Activated CD8-positive, alpha-beta memory T cell treated with anti-CD3 and anti-CD28 coated beads, Interleukin-2, amount 50 U/mL, for 24 hours (primary cell): ENCODE measurements around the gene STAC3.
"Not testable (repeated sequence)": the region's sequence is repeated elsewhere in the genome, so short reads cannot be mapped to it uniquely, and the experiment has no call there.

ENCODE experiments used
- DNase-seq: peaks from one replicate; pipeline ENCODE4 v3.0.0-alpha.2; 2020; ENCODE audit errors: extremely low read depth

STAC3 gene

DNA sequence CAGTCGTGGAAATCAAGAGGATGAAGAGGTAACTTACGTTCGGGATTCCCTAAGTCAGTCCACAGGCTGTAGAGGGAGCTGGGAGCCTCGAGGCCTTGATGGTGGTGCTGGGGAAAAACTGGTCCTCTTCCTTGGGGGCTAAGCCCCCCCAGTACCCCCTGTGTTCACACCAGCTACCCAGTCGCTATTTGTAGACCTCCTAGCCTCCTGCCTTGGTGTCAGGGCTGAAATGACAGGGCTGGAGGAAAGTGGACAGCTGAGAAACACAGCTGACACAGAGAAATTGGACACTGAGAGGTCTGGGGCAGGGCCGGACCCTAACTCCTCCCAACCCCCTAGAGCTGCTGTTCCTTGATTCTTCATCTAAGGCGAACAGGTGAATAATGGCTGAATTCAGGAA, at the start of gene STAC3:
TSS of gene STAC3 (minus strand) at position 232 of the 400 bp plus-strand sequence. CDS start 1,551 bp downstream, outside the sequence.
- no peak for DNase-seq

- no peak for DNase-seq
Measured at GRCh38 chr12:57299514-57300016, 48.6 kb upstream of the STAC3 start.

DNA sequence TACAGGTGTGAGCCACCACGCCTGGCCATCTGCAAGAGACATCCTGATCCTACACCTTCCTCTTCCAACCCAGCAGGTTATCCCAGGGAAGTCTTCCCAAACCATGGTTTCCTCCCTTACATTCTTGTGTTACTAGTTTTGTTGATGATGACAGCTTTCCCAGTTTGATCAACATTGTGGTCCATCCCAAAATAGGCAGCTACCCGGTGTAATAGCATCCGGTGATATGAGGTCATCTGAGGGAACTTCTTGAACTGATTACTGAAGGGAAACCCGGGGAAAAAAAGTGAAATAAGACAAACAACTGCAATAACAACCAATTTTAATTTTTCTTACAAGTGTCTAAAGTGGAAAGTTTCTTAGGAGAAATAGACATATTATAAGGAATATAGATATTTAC, 45.3 kb upstream of the STAC3 start:
- DNase-seq = no peak

- not testable (repeated sequence) for DNase-seq
Measured at GRCh38 chr12:57282073-57282472, 31.1 kb upstream of the STAC3 start.

DNA sequence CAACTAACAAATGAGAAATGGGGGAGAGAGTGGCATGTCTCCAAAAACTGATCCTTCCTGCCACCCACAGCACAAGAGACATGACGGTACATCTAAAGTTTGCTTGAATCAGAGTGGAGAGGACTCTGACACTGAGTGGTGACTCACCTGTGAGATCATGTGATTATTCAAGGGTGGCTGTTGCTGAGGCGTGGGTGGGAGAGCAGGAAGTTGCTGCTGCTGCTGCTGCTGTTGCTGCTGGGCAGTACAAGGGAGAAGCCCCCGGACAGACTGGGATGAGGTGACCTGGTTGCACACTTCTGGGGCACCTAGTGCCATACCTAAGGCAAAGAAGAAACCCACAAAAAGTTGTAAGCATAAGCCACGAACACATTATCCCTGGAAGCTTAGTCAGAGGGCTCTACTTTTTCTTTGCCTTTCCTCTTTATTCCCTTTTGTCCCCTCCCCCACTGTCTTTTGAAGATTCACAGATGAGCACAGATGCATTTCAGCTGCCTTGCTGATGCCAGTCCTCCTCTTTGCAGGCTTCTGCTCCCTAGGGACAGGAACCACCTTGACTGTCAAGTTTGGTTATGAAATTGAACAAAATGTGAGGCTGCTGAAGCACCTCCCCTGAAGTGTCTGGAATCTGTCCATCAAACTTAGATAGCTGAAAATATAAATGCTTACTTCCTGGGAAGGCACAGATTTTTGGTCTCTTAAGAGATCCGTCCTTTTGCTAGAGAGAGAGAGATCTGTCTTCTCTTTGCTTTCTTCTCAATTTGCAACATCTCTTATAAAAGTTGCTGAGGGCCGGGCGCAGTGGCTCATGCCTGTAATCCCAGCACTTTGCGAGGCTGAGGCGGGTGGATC, 29.4 kb upstream of the STAC3 start:
- DNase-seq = peak; percentile 66

DNA sequence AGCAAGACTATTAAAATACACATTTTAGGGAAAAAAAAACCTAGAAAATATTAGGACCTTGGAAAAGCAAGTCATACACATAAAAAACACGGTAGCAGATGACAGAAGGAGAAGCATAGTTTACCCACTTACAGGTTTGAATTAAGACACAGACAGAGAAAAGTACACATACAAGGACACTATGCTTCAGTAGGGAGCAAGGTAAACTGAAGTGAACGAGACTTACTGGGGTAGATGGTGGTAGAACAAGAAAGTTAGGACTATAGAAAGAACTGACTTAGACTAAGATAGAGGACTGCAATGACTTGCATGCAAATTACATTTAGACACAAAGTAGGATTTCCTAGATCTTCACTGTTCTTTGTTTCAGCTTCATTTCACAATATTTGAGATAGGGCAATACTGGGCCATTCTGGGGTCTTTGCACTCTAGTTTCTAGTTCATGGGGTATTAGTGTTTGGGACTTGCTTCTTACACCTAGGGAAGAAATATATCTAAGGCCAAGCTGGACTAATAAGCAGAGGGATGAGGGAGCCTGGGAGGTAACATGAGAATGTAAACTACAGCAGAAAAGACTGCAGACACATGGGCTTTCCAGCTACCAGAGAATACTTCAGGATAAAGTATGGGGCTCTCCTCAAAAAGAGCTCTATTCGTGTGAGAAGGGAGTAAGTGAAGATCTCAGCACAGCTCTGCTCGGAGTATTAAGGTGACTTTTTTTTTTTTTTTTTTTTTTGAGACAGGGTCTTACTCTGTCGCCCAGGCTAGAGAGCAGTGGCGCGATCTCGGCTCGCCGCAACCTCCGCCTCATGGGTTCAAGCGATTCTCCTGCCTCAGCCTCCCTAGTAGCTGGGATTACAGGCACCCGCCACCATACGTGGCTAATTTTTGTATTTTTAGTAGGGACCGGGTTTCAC, 27.7 kb upstream of the STAC3 start:
- DNase-seq = no peak

- no peak for DNase-seq
Measured at GRCh38 chr12:57276935-57277563, 26.1 kb upstream of the STAC3 start.

DNA sequence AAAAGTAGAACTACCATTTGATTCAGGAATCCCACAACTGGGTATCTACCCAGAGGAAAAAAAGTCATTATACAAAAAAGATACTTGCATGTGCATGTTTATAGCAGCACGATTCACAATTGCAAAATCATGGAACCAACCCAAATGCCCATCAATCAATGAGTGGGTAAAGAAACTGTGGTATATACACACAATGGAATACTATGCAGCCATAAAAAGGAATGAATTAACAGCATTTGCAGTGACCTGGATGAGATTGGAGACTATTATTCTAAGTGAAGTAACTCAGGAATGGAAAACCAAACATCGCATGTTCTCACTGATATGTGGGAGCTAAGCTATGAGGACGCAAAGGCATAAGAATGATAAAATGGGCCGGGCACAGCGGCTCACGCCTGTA, 25.2 kb upstream of the STAC3 start:
- not testable (repeated sequence) for DNase-seq

DNA sequence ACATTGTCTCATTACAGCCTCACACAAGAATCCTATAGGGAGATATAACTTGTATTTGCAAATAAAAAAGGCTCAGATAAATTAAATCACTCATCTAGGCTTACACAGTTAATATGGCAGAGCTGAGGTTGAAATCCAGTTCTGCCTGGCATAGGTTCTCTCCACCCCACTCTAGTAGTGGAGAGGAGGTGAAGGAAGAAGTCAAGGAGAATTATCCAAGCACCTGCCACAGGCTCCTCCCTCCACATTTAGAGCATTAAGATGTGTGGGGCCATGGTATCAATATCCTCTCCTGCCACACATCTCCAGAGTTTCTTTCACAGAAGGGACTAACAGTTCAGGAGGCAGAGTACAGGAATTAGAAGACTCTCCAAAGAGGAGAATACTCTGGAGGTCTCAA, 22.5 kb upstream of the STAC3 start:
- no peak for DNase-seq

DNA sequence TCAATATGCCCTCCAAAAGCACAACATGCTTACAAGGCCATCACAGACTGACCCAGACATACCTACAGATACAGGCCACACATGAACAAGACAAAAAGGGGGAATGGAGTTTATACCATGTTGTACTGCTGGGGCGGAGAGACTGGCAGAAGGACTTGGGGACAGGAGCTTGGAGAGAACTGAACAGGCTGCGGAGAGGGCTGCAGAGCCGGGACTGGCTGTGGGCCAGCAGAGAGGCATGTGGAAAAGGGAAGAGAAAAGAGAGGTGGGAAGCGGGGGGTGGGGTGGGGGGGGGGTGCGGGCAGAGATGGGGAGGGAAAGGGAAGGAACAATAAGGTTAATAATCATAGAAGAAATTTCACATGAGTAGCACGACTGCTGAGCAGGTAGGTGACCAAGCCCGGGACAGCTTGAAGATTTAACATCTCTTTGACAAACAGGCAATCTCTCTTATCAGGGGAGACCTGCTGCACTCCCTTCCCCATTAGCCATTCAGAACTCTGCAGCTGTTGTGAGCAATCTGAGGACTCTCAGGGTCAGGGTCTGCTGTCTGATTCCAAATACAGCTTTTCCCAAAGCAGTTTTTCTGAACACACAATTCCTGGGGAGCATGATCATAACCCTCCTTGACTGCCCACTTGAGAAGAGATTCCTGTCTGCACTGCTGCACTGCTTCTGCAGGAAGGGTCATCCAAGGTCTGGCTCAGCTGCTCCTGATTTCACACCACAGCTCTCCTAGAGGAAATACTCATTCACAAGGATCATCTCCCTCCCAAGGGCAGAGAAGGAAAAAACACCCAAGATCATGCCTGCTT, 21.6 kb upstream of the STAC3 start:
- DNase-seq = no peak

GRCh38 chr12:57270966-57271470, 20.0 kb upstream of the STAC3 start:
- no peak for DNase-seq

GRCh38 chr12:57268264-57268663, 17.3 kb upstream of the STAC3 start:
- no peak for DNase-seq

DNA sequence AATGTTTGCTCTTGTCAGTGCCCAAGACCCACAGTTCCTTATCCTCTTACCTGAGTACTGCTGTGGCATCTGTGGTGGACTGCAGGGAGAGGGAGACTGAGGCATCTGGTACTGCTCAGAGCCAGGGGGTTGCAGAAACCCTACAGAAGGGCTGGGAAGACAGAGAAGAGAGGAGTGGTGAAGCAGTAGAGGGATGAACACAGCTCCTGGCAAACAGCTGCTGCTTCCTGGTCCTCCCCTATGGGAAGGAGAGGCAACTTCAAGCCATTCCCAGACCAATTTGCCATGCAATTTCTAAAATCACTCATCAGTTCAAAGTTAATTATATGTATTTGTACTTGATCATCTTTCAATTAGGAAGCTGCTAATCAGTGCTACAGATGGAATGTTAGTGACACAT, 15.7 kb upstream of the STAC3 start:
- DNase-seq = no peak

DNA sequence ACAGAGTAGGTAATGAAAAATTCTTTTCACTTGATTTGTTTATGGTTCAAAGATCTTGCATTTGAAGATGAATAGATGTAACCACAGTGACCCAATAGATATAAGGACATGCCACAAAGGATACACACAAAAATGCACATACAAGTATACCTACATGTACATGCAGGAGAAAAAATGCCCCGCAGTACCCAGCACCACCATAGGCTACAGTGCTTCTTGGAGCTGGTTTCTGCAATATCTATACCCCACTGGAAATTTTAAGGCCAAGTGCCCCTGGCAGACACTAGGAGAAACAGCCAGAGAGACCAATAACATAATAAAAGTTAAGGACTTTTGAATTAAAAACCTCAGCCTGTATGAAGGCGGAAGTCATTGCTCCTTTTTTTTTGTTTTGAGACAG, 12.1 kb upstream of the STAC3 start:
- DNase-seq = no peak

DNA sequence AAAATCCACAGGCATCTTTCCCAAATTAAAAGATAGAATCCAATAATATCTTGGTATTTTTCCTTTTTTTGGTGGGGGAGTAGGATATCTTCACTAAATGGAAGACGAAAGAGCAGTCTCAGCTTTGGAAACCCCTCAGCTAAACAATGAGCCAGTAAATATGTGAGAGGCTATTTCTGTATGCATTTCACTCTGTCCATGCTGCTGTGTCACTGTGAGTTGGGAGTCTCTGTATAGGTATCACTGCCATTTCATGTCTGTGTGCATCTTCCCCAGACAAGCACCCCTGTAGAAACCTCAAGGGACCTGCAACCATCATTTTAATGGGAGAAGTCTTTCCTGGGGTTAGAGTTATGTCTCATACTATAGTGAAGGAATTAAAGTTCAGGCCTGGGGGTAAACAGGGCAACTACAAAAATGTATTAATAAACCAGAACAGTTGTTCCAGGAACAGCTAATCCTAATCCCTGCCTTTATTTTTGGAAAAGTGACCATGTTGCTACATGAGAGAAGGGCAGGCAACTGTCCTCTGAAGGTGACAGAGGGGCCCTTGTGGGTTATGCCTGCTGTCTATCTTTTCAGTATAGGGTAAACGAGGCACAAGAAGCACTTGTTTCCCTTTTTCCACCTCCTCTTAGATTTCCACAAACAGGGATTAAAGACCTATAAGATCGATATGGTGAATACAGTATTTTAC, 11.3 kb upstream of the STAC3 start:
- DNase-seq = no peak

DNA sequence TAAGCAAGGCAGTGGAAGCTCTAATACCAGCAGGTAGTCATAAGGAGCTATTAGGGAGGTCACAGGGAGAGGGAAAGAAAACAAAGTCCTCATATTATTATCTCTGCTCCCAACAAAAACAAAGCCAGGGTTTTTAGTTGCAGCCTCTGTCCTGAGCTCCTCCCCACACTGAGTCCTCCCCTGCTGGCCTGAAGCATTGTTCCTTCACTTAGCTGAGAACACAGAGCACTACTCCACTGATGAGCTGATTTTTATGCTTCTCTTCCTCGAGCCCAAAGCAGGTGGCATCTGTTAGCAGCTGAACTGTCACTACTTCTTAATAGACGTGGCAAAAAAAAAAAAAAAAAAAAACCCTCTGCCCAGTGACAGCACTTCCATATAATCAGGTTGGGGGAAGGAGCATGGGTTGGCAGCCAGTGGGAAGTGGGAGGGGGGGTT, 10.5 kb upstream of the STAC3 start:
- no peak for DNase-seq

DNA sequence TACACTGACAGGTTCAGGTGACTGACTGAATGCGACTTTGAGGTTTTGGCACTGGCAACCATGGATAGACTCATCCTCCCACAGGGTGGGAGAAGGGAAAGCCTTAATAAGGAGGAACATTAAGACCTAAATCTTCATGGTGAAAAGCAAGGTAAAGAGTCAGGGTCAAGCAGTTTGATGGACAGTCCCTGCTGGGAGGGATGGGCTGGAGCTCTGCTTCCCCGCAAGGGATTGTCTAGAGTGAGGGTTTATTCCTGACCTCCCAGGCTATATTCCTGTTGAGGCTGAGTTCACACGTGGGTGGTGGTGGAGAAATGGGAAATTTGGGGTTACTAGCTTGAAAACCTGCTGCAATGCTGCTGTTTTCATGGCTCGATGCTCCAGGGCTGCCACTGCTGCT, 9.4 kb upstream of the STAC3 start:
- no peak for DNase-seq

DNA sequence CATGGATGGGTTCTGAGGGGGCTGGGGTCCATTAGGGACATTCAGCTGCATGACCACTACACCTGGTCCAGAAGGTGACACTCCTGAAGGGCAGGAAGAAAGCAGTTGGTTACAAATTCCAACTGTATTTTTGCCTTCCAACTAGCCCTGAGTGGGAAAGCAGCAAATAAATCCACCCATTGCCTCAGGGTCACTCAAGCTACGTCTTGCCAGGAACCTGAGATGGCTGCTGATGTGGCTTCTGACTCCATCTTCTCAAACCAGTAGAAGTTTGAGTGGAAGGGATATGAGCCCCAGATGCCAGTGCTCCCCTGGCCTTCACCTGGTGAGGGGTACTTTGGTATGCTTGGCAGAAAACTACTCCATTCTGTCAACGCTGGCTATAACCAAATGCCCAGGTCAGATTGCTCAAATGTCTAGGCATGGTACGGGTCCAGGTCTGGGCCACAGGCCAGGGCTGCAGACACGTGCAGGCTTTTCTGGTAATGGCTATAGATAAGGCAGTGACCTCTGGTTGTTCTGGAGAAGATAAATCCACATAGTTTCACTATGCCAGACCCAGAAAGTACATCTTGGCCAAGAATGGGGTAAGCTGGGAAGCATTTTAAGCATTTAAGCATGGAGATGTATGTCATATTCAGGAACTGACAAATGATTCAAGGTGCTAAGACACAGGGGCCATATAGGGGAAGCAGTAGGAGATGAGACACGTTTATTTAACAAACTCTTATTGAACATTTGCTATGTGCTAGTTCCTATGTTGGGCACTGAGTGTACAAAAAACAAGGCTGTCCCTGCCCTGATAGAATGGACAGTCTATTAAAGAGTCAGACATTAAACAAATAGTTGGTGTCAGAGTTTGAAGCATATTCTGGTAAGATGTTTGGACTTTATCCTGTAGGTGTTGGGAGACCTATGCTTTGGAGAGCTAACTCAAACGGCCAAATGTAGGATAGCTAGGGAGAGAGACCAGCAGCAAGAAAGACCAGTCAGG, 8.3 kb upstream of the STAC3 start:
- no peak for DNase-seq

- DNase-seq = no peak
Measured at GRCh38 chr12:57255916-57256315, 4.9 kb upstream of the STAC3 start.
